Femur (tissue), 1 donor: Measurements from ENCODE around the gene TSPAN31.

ENCODE experiments used
- DNase-seq: peaks from one replicate; pipeline ENCODE4 v3.0.0-alpha.2; 2017

The TSPAN31 gene

DNA sequence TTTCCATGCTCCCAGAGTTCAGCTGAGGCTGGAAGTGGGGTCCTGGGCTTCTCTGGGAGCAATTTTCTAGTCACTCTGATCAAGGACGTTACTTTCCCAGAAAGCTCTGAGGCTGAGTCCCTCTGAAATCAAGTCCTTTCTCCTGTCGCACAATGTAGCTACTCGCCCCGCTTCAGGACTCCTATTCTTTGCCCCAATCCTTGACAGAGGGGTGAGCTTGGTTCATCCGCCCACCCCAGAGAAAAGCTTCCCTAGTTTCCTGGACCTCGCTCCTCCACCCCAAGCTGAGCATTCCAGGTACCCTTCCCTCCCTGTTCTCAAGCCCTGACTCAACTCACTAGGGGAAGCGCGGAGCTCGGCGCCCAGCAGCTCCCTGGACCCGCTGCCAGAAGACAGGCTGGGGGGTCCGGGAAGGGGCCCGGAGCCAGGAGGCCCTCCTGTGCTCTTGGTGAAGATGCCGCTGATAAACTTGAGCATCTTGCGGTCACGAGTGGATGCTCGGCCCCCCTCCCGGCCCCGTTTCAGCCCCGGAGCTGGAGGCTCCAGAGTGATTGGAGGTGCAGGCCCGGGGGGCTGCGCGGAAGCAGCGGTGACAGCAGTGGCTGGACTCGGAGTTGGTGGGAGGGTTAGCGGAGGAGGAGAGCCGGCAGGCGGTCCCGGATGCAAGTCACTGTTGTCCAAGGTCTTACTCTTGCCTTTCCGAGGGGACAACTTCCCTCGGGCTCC lies 7.9 kb upstream of the TSPAN31 start:
- DNase-seq: no peak

- DNase-seq: no peak
Measured at GRCh38 chr12:57737467-57738460, 7.1 kb upstream of the TSPAN31 start.

GRCh38 chr12:57738661-57739237 lies 6.1 kb upstream of the TSPAN31 start, which contains the start of gene AGAP2:
Gene AGAP2 (minus strand): TSS chr12:57738742. CDS start chr12:57738246, 496 bp downstream.
- no peak for DNase-seq

GRCh38 chr12:57739387-57739786 lies 5.5 kb upstream of the TSPAN31 start:
- DNase-seq: no peak

- DNase-seq: no peak
Measured at GRCh38 chr12:57739914-57740538, 4.8 kb upstream of the TSPAN31 start.

DNA sequence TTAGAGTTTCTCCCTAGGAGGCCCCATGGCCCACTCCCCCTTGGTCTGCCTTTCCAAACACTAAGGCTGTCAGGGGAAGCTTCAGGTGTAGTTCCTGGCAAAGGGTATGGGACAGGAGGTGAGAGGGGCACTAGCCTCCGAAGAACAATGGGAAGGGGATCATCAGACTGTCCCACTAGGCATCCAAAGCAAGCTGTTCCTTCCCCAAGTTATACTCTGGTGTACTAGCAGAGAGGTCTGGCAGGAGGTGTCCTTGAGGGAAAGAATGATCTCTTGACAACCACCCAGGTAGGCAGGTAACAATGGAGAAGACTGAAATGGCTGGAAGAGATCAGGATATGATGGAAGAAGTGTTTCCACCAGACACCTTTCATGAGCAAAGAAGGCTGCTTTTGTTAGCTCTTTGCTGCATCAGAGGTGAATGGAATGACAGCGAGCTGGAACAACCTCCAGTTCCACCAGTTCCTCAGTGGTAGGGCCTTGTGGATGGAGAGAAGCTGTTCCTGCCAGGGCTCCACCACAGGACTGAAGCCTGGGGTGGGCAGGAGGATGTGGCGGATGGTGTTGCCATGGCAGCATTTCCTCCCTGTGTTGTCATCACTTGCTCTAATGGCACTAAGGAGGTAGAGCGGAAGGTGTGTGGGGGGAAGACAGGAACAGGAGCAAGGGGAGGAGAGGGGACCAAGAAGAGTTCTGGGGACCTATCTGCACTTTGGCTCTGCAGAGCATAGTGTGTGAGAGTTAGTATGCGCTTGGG lies 4.0 kb upstream of the TSPAN31 start:
- DNase-seq: no peak

DNA sequence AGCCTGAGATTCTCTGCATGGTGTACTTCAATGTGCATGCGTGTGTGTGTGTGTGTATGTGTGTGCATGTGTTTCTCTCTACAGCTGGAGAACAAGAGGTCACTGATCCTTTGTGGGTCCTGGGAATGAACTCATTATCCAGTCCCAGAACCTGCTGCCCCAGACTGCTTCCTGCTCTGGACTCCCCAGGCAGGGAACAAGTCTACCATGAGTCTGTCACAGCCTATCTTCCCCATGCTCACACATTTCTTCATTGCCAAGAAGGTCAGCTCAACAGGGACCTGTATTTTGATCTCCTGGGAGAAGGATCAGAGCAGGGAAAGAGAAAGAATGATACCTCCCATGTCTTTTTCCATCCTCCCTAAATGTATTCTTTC lies 3.4 kb upstream of the TSPAN31 start:
- DNase-seq: no peak

- DNase-seq: no peak
Measured at GRCh38 chr12:57741844-57742738, 2.7 kb upstream of the TSPAN31 start.

GRCh38 chr12:57743769-57744168 lies 1.1 kb upstream of the TSPAN31 start:
- no peak for DNase-seq

DNA sequence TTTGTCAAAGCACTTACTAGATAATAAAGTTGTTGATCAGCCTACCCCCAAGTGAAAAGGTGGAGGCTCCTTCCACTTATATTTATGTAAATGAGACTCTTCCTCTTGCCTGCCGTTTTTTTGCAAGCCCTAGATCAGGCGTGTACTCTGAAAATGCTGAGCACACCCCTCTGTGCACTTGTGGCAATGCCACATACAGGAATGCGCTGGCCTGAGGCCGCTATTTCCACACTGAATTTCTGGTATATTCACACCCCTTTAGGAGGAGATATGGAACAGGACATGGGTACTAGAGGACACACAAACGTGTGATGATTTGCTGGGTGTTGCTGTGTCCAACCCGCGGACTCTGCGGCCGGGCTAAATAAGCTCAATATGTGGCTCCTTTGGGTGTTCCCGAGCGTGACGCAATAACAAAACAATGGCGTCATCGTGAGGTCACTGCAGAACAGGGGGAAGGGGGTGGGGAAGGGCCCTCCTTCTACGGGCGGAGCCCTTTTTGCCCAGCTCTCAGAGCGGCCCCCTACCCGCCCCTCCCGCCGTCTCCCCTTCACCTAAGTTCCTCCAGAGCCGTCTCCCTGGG lies 554 bp upstream of the TSPAN31 start:
- DNase-seq: peak; percentile 88

DNA sequence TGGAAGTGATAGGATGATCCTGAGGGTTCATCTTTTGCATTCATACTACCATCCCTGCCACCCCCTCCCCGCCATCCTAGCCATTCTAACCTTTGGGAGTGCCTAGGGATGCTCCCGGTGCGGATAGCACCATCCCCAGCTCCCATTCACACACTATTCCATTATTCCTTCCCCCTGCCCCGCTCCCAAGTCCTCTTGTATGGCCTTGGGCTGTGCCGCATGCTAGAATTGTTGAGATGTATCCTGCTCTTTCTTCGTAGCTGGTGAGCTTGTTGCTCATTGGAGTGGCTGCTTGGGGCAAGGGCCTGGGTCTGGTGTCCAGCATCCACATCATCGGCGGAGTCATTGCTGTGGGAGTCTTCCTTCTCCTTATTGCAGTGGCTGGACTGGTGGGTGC lies 644 bp downstream of the TSPAN31 start:
- DNase-seq: no peak

DNA sequence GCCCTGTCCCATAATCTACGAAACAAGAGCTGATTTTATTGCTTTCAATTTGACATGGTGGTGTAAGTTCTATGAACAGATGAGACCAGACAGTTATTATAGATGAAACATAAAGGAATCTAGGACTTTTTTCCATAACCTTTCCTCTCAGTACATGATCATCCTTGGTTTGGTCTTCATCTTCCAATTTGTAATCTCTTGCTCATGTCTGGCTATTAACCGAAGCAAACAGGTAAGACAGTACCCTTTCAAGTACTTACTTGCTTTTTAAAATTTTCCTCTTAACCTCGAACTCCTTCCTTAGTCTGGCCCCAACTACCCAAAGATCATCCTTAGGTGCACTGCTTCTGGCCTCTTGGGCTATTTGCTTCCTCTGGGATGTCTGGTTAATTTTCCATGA lies 1.2 kb downstream of the TSPAN31 start:
- DNase-seq: no peak

DNA sequence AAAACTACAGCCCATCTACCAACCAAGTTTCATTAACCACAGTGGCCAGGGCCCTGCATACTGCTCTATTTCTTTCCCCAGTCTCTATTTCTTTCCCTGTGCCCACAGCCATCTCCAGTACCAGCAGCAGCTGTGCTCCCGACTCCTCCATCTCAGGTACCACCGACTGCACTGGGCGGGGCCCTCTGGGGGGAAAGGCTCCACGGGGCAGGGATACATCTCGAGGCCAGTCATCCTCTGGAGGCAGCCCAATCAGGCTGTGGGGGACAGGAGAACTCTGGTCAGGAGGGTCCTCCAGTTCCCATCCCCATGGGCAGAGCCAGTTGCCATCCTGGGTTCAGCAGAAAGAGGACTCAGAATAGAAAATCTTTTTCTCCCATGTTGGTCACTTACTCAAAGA lies 4.2 kb downstream of the TSPAN31 start:
- no peak for DNase-seq

GRCh38 chr12:57750561-57751431 lies 6.0 kb downstream of the TSPAN31 start:
- no peak for DNase-seq

GRCh38 chr12:57751432-57751787 lies 6.6 kb downstream of the TSPAN31 start:
- DNase-seq: no peak

DNA sequence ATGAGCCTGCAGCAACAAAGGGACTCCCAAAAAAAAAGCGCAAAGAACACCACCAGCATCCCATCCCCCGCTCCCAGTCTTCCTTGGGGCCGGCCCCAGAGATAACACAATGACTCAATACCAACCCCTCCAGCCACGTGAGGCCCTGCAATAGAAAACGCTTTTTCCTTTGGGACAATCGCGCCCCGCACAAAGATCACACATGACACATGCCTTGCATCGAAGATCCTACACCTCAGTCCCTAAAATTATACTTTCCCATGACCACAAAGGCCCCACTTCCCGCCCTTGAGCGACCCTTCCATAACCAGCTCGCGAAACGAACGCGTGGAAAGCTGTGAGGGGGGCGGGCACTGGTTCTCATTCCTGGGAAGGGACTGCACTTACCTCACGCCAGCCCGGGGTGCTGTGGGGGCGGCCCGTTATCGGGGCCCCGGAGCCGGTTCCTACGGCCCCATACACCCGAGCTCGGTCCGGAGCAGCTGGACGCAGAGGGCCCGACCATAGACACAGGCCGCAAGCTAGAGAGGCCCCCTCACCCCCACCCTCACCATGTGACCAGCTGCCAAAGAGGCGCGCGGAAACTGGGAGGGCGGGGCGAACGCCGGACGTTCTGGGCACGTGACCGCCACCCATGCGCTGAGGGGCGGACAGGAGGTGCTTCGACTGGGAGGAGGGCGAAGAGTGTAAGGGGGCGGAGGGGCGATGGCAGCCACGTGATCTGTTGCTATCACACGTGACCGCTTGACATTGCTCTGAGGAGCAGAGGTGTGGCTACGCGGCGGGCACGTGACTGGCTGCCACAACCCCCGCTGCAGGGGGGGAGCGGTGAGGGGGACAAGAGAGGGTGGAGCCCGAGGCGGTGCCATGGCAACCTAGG lies 7.2 kb downstream of the TSPAN31 start, which contains the start of gene CDK4:
TSS of gene CDK4 (minus strand) at position 523 of the 880 bp plus-strand sequence. CDS start 593 bp downstream, outside the sequence.
- DNase-seq: peak; percentile 100

DNA sequence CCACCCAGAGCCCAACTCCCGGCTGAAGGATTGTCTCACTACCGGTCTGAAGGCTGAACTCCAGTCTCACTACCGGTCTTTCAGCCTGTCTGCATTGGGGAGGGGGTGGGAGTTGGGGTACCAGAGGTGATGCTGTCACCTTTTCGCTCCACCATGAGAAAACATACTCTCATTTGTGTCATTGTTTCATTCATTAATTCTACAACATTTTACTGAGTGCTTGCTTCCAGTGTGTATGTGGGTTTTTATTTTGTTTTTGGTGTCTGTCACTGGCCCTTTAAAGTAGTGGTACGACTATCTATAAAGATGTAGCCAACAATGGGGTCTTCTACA lies 7.8 kb downstream of the TSPAN31 start:
- no peak for DNase-seq

DNA sequence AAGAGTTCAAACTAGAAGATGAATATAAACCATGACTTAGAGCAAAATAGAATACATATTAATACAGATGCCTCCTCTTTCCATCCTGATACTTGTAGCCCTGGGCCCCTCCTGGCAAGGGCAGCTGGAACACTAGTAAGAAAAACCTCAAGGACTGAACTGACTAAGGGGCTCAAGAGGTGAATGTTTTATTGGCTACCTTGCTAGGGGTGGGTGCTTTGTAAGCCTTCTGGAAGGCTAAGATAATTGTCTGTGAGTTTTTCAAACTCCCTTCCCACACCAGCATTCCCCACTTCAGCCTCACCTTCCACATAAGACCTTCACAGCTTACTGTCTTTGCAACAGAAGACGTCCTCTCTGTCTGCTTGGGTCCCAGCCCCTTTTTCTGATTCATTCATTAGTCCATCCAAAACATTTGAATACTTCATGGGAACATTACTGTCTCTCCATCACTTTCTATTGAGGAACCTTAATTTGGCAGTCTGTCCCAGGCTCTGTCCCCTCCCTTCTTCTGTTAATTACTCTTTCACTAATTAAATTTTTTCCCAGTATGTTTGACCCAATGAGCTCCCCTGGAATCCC lies 9.0 kb downstream of the TSPAN31 start:
- no peak for DNase-seq
